ENCODE results near the gene SMAP1. TPM values are rescaled to one million over a fixed set of nuclear protein-coding genes. Genes with fewer than 3 reads are reported as not detected.

SMAP1 gene
- total and polyA plus RNA-seq, 9 donors, result 19.4 to 27.7 (median 26.3) TPM

DNA sequence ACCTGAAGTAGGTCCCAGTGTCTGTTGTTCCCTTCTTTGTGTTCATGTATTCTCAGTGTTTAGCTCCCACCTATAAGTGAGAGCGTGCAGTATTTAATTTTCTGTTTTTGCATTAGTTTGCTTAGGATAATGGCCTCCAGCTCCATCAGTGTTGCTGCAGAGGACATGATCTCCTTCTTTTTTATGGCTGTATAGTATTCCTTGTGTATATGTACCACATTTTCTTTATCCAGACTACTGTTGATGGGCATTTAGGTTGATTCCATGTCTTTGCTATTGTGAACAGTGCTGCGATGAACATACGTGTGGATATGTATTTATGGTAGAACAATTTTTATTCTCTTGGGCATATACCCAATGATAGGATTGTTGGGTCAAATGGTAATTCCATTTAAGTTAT is 163.7 kb downstream of the SMAP1 start:
- Histone ChIP-seq H3K4me3 (ENCODE audit: low read length) (no peak overlapping the region), H3K36me3 (ENCODE audit: control insufficient read depth, insufficient read depth, low read length) (no peaks in the 10 kb centered on the region), H3K9me3 (replicated peaks; ENCODE audit: control insufficient read depth, low read depth, low read length) (peaks cover 2% of the 10 kb centered on the region), H3K4me1 (ENCODE audit: control insufficient read depth, insufficient read depth, low read length) (no peaks in the 10 kb centered on the region), H3K27me3 (ENCODE audit: control insufficient read depth, insufficient read depth, low read length) (no peaks in the 10 kb centered on the region), H3K27ac (ENCODE audit: low read length) (no peak overlapping the region)
- no peak for DNase-seq
- WGBS (ENCODE audit: insufficient coverage), result no CpG with 5 or more reads among the region's 3 CpGs

DNA sequence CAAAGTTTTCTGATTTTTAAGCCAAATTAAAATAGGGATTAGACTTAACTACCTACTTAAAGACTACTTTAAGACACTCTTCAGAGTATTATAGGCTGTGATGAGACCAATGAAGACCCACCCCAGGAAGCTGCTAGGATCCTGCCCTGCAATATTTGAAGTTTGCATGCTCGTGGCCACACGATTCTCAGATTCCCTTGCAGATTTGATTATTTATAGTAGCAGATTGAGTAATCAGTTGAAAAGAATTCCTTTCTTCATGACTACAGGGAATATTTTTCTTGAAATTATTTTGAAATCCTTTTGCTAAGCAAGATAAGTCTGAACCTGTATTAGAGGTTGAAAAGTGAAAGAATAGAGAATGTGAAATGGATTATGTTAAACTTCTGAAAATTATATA is 166.8 kb downstream of the SMAP1 start:
- Histone ChIP-seq H3K4me1 (ENCODE audit: control insufficient read depth, insufficient read depth, low read length) (no peaks in the 10 kb centered on the region), H3K9me3 (replicated peaks; ENCODE audit: control insufficient read depth, low read depth, low read length) (peaks cover 2% of the 10 kb centered on the region), H3K27ac (ENCODE audit: low read length) (no peak overlapping the region), H3K4me3 (ENCODE audit: low read length) (no peak overlapping the region), H3K36me3 (ENCODE audit: control insufficient read depth, insufficient read depth, low read length) (no peaks in the 10 kb centered on the region), H3K27me3 (ENCODE audit: control insufficient read depth, insufficient read depth, low read length) (no peaks in the 10 kb centered on the region)
- DNase-seq, result no peak
- no CpG with 5 or more reads among the region's 2 CpGs for WGBS (ENCODE audit: insufficient coverage)

DNA sequence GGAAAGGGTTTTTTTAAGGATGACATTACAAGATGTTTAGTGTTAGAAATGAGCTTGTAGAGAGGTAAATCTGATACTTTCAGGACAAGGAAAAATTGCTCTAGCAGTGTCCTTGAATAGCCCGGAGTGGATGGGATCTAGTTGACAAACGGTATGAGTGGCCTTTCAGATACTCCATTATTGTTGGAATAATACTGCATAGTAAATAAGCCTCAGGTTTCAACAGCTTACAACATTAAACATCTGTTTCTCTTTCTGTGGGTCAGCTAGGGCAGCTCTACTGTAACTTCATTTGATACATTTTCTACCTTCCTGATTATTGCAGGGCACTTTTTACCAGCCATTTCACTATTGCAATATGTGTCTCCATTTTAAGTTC is 171.2 kb downstream of the SMAP1 start:
- no peak overlapping the region for H3K4me3 ChIP-seq (ENCODE audit: low read length)
- H3K27ac ChIP-seq (ENCODE audit: low read length), result no peak overlapping the region
- no peaks in the 10 kb centered on the region for H3K4me1 ChIP-seq (ENCODE audit: control insufficient read depth, insufficient read depth, low read length)
- WGBS (ENCODE audit: insufficient coverage), result no CpG with 5 or more reads among the region's 2 CpGs
- H3K27me3 ChIP-seq (ENCODE audit: control insufficient read depth, insufficient read depth, low read length), result no peaks in the 10 kb centered on the region
- DNase-seq, result no peak
- no peaks in the 10 kb centered on the region for H3K36me3 ChIP-seq (ENCODE audit: control insufficient read depth, insufficient read depth, low read length)
- H3K9me3 ChIP-seq (replicated peaks; ENCODE audit: control insufficient read depth, low read depth, low read length), result no peaks in the 10 kb centered on the region

DNA sequence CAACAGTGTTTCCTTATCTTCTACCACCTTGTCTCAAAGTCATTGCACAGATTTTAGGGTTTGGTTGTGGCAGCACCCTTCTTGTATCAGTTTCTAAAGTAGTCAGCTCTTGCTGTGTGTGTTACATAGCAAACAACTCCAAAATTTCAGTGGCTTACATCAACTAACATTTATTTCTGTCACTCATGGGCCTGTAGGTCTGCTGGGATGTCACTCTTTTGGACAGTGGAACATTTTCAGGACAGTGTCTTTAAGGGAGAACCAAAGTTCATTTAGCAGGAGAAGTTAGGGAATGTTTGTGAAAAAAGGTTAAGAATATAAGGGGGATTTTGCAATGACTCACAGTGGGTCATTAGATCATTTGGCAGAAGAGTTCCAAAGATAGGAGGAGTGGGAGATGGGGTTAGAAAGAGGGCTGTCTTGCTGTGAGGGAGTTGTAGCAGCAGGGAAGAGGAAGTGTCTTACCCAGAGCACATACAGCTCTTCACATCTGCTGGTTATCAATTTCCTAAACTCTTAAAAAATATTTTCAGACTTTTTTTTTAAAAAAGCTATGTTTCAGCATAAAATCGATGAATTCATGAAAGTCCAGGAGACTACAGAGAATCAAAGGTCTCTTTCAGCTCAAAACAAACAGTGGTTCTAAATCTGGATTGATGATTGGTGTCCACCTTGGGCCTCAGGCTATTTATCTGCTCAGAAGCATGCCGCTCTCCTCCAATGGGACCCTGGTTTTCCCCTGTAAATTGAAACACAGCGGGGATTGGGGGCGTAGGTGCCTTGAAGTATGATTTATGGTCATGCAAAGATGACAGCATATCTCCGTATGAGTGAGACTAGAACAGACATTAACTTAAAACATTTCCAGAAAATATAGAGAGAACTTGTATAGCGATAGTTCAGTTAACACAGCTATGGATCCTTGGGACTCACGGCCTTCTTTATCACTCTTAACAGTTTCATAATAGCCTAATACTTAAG is 171.9 kb downstream of the SMAP1 start:
- Histone ChIP-seq H3K4me1 (ENCODE audit: control insufficient read depth, insufficient read depth, low read length) (no peaks in the 10 kb centered on the region), H3K27me3 (ENCODE audit: control insufficient read depth, insufficient read depth, low read length) (no peaks in the 10 kb centered on the region), H3K9me3 (replicated peaks; ENCODE audit: control insufficient read depth, low read depth, low read length) (no peaks in the 10 kb centered on the region), H3K4me3 (ENCODE audit: low read length) (no peak overlapping the region), H3K27ac (ENCODE audit: low read length) (no peak overlapping the region), H3K36me3 (ENCODE audit: control insufficient read depth, insufficient read depth, low read length) (no peaks in the 10 kb centered on the region)
- whole genome bisulfite sequencing (ENCODE audit: insufficient coverage), result no CpG with 5 or more reads among the region's 7 CpGs
- no peak for DNase-seq

DNA sequence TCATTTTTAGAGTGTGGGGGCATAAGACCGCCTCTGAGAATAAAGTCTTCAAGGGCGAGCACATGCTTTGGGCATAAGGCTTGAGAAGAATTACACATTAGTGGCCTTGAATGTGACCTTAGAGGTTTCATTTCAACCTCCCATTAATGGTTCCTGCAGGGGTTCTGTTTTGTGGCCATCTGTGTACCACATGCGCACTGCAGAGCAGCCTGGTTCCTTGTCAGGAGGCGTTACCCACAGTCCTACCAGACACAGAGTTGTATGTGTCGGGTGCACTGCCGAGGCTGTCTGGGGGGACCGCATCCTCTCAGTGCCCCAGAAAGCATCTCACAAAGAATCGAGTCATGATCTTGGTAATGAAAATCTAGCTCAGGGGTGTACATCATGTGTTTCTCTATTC is 173.4 kb downstream of the SMAP1 start:
- no peak overlapping the region for H3K4me3 ChIP-seq (ENCODE audit: low read length)
- no peaks in the 10 kb centered on the region for H3K4me1 ChIP-seq (ENCODE audit: control insufficient read depth, insufficient read depth, low read length)
- H3K9me3 ChIP-seq (replicated peaks; ENCODE audit: control insufficient read depth, low read depth, low read length), result no peaks in the 10 kb centered on the region
- WGBS (ENCODE audit: insufficient coverage), result 54% methylated on average over 2 of the region's 8 CpGs
- H3K27ac ChIP-seq (ENCODE audit: low read length), result no peak overlapping the region
- no peak for DNase-seq
- no peaks in the 10 kb centered on the region for H3K27me3 ChIP-seq (ENCODE audit: control insufficient read depth, insufficient read depth, low read length)
- H3K36me3 ChIP-seq (ENCODE audit: control insufficient read depth, insufficient read depth, low read length), result no peaks in the 10 kb centered on the region

DNA sequence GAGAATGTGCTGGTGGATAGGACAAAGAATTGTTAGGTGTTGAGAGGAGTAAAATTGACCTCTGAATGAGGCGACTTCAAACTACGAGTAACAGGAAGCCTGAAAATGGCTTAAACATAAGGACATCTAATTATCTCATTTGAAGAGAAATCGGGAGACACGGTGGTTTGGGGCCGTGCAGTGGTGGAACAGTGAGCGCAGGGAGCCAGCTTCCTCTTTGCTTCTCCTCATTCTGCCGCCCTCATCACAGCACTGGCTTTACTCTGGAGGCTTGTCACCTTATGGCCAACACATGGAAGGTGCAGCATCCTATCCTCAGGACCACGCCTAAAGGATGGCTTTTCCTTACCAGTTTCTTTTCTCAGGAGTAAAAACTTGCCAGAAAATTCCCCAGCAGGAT is 174.9 kb downstream of the SMAP1 start:
- Histone ChIP-seq H3K27ac (ENCODE audit: low read length) (no peak overlapping the region), H3K36me3 (ENCODE audit: control insufficient read depth, insufficient read depth, low read length) (no peaks in the 10 kb centered on the region), H3K27me3 (ENCODE audit: control insufficient read depth, insufficient read depth, low read length) (no peaks in the 10 kb centered on the region), H3K4me3 (ENCODE audit: low read length) (no peak overlapping the region), H3K4me1 (ENCODE audit: control insufficient read depth, insufficient read depth, low read length) (peaks cover 3% of the 10 kb centered on the region), H3K9me3 (replicated peaks; ENCODE audit: control insufficient read depth, low read depth, low read length) (no peaks in the 10 kb centered on the region)
- DNase-seq, result no peak
- 76% methylated on average over 4 of the region's 8 CpGs for WGBS (ENCODE audit: insufficient coverage)

DNA sequence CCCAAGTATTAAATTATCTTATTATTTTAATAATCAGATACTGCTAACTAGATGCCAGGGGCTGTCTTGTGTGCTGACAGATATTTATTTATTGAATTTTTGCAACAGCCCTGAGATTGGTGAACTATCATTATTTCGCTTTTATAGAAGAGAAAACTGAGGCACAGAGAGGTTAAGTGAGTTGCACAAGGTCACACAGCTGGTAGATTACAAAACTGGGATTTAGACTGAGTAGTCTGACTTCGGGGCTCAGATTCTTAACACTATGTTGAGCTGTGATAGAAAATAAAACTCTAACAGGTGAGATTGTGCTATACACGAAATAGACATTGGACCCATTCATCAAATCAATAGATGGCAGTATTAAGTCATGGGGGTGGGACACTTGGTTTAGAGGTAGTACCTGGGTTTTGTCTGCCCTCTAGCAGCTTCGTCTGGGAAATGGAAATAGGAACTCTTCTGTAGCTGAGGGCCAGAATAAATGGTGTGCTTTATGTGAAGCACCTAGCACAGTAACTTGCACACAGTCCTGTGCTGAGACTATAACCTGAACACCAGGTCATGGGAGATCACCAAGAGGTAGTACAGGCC is 175.7 kb downstream of the SMAP1 start:
- 83% methylated on average over 4 of the region's 4 CpGs for WGBS (ENCODE audit: insufficient coverage)
- DNase-seq, result no peak
- H3K27me3 ChIP-seq (ENCODE audit: control insufficient read depth, insufficient read depth, low read length), result no peaks in the 10 kb centered on the region
- H3K36me3 ChIP-seq (ENCODE audit: control insufficient read depth, insufficient read depth, low read length), result no peaks in the 10 kb centered on the region
- no peaks in the 10 kb centered on the region for H3K9me3 ChIP-seq (replicated peaks; ENCODE audit: control insufficient read depth, low read depth, low read length)
- no peak overlapping the region for H3K4me3 ChIP-seq (ENCODE audit: low read length)
- peaks cover 3% of the 10 kb centered on the region for H3K4me1 ChIP-seq (ENCODE audit: control insufficient read depth, insufficient read depth, low read length)
- H3K27ac ChIP-seq (ENCODE audit: low read length), result no peak overlapping the region

DNA sequence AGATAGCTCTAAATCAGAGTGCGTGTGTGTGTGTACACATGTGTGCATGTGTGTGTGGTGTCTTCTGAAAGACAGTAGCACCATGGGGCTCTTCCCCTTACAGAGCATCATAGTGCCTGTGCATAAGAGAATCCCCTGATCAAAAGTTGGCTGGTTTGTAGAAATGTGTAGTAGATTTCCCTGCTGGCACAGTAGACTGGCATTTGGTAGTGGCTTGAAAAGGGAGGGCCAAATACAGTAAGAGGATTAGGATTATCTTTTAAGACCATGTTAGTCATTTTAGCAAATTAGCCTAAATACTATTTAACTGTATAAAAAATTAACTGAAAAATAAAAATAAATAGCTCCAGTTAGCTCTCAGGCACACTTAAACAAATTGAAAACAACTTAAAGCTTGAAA is 176.6 kb downstream of the SMAP1 start:
- H3K4me3 ChIP-seq (ENCODE audit: low read length), result no peak overlapping the region
- no peaks in the 10 kb centered on the region for H3K27me3 ChIP-seq (ENCODE audit: control insufficient read depth, insufficient read depth, low read length)
- H3K27ac ChIP-seq (ENCODE audit: low read length), result no peak overlapping the region
- DNase-seq, result no peak
- no CpG with 5 or more reads among the region's 1 CpG for WGBS (ENCODE audit: insufficient coverage)
- no peaks in the 10 kb centered on the region for H3K9me3 ChIP-seq (replicated peaks; ENCODE audit: control insufficient read depth, low read depth, low read length)
- no peaks in the 10 kb centered on the region for H3K36me3 ChIP-seq (ENCODE audit: control insufficient read depth, insufficient read depth, low read length)
- H3K4me1 ChIP-seq (ENCODE audit: control insufficient read depth, insufficient read depth, low read length), result peaks cover 3% of the 10 kb centered on the region

DNA sequence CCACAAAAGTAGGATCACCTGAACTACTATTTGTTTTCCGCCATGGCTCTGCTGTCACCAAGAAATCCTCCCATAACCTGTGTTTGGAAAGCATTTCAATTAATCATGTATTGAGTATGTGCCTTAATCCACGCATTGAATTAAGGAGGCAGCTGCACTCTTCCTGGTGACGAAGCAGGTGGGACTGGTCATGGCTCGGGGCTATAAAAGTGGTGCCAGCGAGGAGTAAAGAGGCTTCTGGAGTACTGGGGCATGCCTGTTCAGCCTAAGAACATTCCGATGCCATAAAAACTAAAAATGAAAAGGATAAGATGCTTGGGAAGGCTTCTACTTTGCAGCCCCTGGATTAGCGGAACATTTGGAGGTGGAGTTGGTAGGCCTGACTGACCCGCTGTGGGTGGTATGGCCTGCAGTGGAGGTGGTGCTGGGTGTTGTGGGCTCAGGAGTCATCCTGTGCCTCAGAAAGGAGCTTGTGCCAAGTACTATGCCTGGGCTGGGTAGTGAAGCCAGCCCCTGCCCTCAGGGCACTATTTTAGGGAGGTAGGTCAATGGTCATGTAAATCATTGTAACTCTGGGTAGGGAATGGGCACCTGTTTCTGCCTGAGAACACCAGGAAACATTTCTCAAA is 178.6 kb downstream of the SMAP1 start:
- no peaks in the 10 kb centered on the region for H3K36me3 ChIP-seq (ENCODE audit: control insufficient read depth, insufficient read depth, low read length)
- no peak for DNase-seq
- WGBS (ENCODE audit: insufficient coverage), result 88% methylated on average over 7 of the region's 8 CpGs

More for the DNA sequence above, 178.6 kb downstream of the SMAP1 start:
- no peak overlapping the region for H3K4me3 ChIP-seq (ENCODE audit: low read length)
- peaks cover 3% of the 10 kb centered on the region for H3K4me1 ChIP-seq (ENCODE audit: control insufficient read depth, insufficient read depth, low read length)
- H3K9me3 ChIP-seq (replicated peaks; ENCODE audit: control insufficient read depth, low read depth, low read length), result no peaks in the 10 kb centered on the region
- no peak overlapping the region for H3K27ac ChIP-seq (ENCODE audit: low read length)
- H3K27me3 ChIP-seq (ENCODE audit: control insufficient read depth, insufficient read depth, low read length), result no peaks in the 10 kb centered on the region
